ENCODE data around the gene SH3RF3. TPM values are rescaled to one million over a fixed set of nuclear protein-coding genes. Genes with fewer than 3 reads are reported as not detected.
A peak's percentile ranks its signal among the peaks of the same experiment; 100 is the strongest.

Gene SH3RF3
- total RNA-seq, 2 experiments from 2014 or later: 0.31 to 0.36 TPM

- H3K27ac Mint-ChIP-seq: no peak overlapping the region
- no peaks in the 10 kb centered on the region for H3K9me3 Mint-ChIP-seq
- no peaks in the 10 kb centered on the region for H3K27me3 Mint-ChIP-seq
- DNase-seq: no peak
- H3K4me1 Mint-ChIP-seq: no peaks in the 10 kb centered on the region
- H3K4me3 Mint-ChIP-seq: no peak overlapping the region
- H3K36me3 Mint-ChIP-seq: no peaks in the 10 kb centered on the region
- POLR2A ChIA-PET: no interaction called here
- ATAC-seq (ENCODE audit: low read depth): no peak
Measured at GRCh38 chr2:109372614-109373013, 243.6 kb downstream of the SH3RF3 start.

- Mint-ChIP-seq H3K27ac (no peak overlapping the region), H3K4me3 (no peak overlapping the region), H3K4me1 (peaks cover 2% of the 10 kb centered on the region), H3K9me3 (no peaks in the 10 kb centered on the region), H3K27me3 (no peaks in the 10 kb centered on the region), H3K36me3 (no peaks in the 10 kb centered on the region)
- POLR2A ChIA-PET: no interaction called here
- DNase-seq (no peak), ATAC-seq (ENCODE audit: low read depth) (no peak)
Measured at GRCh38 chr2:109373791-109374547, 245.0 kb downstream of the SH3RF3 start.

GRCh38 chr2:109374548-109375130, 245.6 kb downstream of the SH3RF3 start:
- no peak overlapping the region for H3K27ac Mint-ChIP-seq
- H3K27me3 Mint-ChIP-seq: no peaks in the 10 kb centered on the region
- H3K4me1 Mint-ChIP-seq: peaks cover 2% of the 10 kb centered on the region
- DNase-seq (no peak), ATAC-seq (ENCODE audit: low read depth) (no peak)
- POLR2A ChIA-PET: no interaction called here
- no peak overlapping the region for H3K4me3 Mint-ChIP-seq
- H3K36me3 Mint-ChIP-seq: no peaks in the 10 kb centered on the region
- no peaks in the 10 kb centered on the region for H3K9me3 Mint-ChIP-seq

GRCh38 chr2:109375131-109375561, 246.1 kb downstream of the SH3RF3 start:
- Mint-ChIP-seq H3K9me3 (no peaks in the 10 kb centered on the region), H3K4me3 (no peak overlapping the region), H3K36me3 (no peaks in the 10 kb centered on the region), H3K27me3 (no peaks in the 10 kb centered on the region), H3K27ac (no peak overlapping the region), H3K4me1 (peaks cover 2% of the 10 kb centered on the region)
- DNase-seq (no peak), ATAC-seq (ENCODE audit: low read depth) (no peak)
- POLR2A ChIA-PET: no interaction called here

- Mint-ChIP-seq H3K27ac (no peak overlapping the region), H3K36me3 (no peaks in the 10 kb centered on the region), H3K4me1 (peaks cover 2% of the 10 kb centered on the region), H3K27me3 (no peaks in the 10 kb centered on the region), H3K9me3 (no peaks in the 10 kb centered on the region), H3K4me3 (no peak overlapping the region)
- ATAC-seq (ENCODE audit: low read depth): no peak
- DNase-seq: no peak
- POLR2A ChIA-PET: no interaction called here
Measured at GRCh38 chr2:109375656-109376055, 246.7 kb downstream of the SH3RF3 start.

GRCh38 chr2:109376115-109376514, 247.1 kb downstream of the SH3RF3 start:
- DNase-seq: no peak
- H3K4me1 Mint-ChIP-seq: peaks cover 2% of the 10 kb centered on the region

GRCh38 chr2:109376796-109377495, 247.9 kb downstream of the SH3RF3 start:
- ATAC-seq (ENCODE audit: low read depth): no peak

More at GRCh38 chr2:109376115-109376514, 247.1 kb downstream of the SH3RF3 start:
- no peaks in the 10 kb centered on the region for H3K9me3 Mint-ChIP-seq
- H3K4me3 Mint-ChIP-seq: no peak overlapping the region
- H3K36me3 Mint-ChIP-seq: no peaks in the 10 kb centered on the region
- POLR2A ChIA-PET: no interaction called here
- no peak overlapping the region for H3K27ac Mint-ChIP-seq
- H3K27me3 Mint-ChIP-seq: no peaks in the 10 kb centered on the region
- ATAC-seq (ENCODE audit: low read depth): no peak

GRCh38 chr2:109377976-109378375, 249.0 kb downstream of the SH3RF3 start:
- ATAC-seq (ENCODE audit: low read depth) (no peak), DNase-seq (no peak)
- Mint-ChIP-seq H3K27me3 (no peaks in the 10 kb centered on the region), H3K27ac (no peak overlapping the region), H3K9me3 (no peaks in the 10 kb centered on the region), H3K4me1 (peaks cover 2% of the 10 kb centered on the region), H3K36me3 (no peaks in the 10 kb centered on the region), H3K4me3 (no peak overlapping the region)
- POLR2A ChIA-PET: no interaction called here

More at GRCh38 chr2:109376796-109377495, 247.9 kb downstream of the SH3RF3 start:
- no peak overlapping the region for H3K4me3 Mint-ChIP-seq
- H3K27ac Mint-ChIP-seq: no peak overlapping the region
- no peaks in the 10 kb centered on the region for H3K36me3 Mint-ChIP-seq
- no peak for DNase-seq
- H3K4me1 Mint-ChIP-seq: peaks cover 2% of the 10 kb centered on the region
- no peaks in the 10 kb centered on the region for H3K9me3 Mint-ChIP-seq
- no peaks in the 10 kb centered on the region for H3K27me3 Mint-ChIP-seq
- POLR2A ChIA-PET: no interaction called here

GRCh38 chr2:109378682-109379081, 249.7 kb downstream of the SH3RF3 start:
- POLR2A ChIA-PET: no interaction called here
- H3K4me1 Mint-ChIP-seq: peaks cover 2% of the 10 kb centered on the region
- no peak overlapping the region for H3K27ac Mint-ChIP-seq
- no peaks in the 10 kb centered on the region for H3K36me3 Mint-ChIP-seq
- no peak overlapping the region for H3K4me3 Mint-ChIP-seq
- H3K9me3 Mint-ChIP-seq: no peaks in the 10 kb centered on the region
- ATAC-seq (ENCODE audit: low read depth) (no peak), DNase-seq (no peak)
- no peaks in the 10 kb centered on the region for H3K27me3 Mint-ChIP-seq

GRCh38 chr2:109379507-109379906, 250.5 kb downstream of the SH3RF3 start:
- Mint-ChIP-seq H3K36me3 (no peaks in the 10 kb centered on the region), H3K4me1 (peaks cover 2% of the 10 kb centered on the region), H3K9me3 (no peaks in the 10 kb centered on the region), H3K27ac (no peak overlapping the region), H3K4me3 (no peak overlapping the region), H3K27me3 (no peaks in the 10 kb centered on the region)
- DNase-seq: no peak
- no peak for ATAC-seq (ENCODE audit: low read depth)
- POLR2A ChIA-PET: no interaction called here

GRCh38 chr2:109380502-109381326, 251.7 kb downstream of the SH3RF3 start:
- H3K4me3 Mint-ChIP-seq: no peak overlapping the region

GRCh38 chr2:109381327-109381820, 252.4 kb downstream of the SH3RF3 start:
- ATAC-seq (ENCODE audit: low read depth) (no peak), DNase-seq (no peak)
- H3K27ac Mint-ChIP-seq: no peak overlapping the region
- no peak overlapping the region for H3K4me3 Mint-ChIP-seq
- H3K27me3 Mint-ChIP-seq: no peaks in the 10 kb centered on the region
- H3K36me3 Mint-ChIP-seq: no peaks in the 10 kb centered on the region
- no peaks in the 10 kb centered on the region for H3K9me3 Mint-ChIP-seq
- H3K4me1 Mint-ChIP-seq: peaks cover 2% of the 10 kb centered on the region
- POLR2A ChIA-PET: no interaction called here

More at GRCh38 chr2:109380502-109381326, 251.7 kb downstream of the SH3RF3 start:
- Mint-ChIP-seq H3K4me1 (peaks cover 2% of the 10 kb centered on the region), H3K27me3 (no peaks in the 10 kb centered on the region), H3K36me3 (no peaks in the 10 kb centered on the region), H3K9me3 (no peaks in the 10 kb centered on the region), H3K27ac (no peak overlapping the region)
- peak; percentile 15 for DNase-seq
- ATAC-seq (ENCODE audit: low read depth): no peak
- POLR2A ChIA-PET: no interaction called here

GRCh38 chr2:109382226-109382895, 253.4 kb downstream of the SH3RF3 start:
- no peaks in the 10 kb centered on the region for H3K9me3 Mint-ChIP-seq
- H3K27ac Mint-ChIP-seq: no peak overlapping the region
- H3K4me3 Mint-ChIP-seq: no peak overlapping the region
- no peak for DNase-seq
- no peak for ATAC-seq (ENCODE audit: low read depth)
- H3K27me3 Mint-ChIP-seq: no peaks in the 10 kb centered on the region
- no peaks in the 10 kb centered on the region for H3K36me3 Mint-ChIP-seq
- H3K4me1 Mint-ChIP-seq: peaks cover 2% of the 10 kb centered on the region
- POLR2A ChIA-PET: no interaction called here
